Duodenal mucosa (tissue), 2 donors: ENCODE measurements around the gene ASTN2.

Source experiments
- H3K27ac ChIP-seq: one replicate; pipeline ENCODE4 v1.7.0; 2013; ENCODE audit warnings: low read depth, low read length
- H3K27me3 ChIP-seq, 2 donors: one replicate each; pipeline ENCODE4 v1.7.0; 2013; ENCODE audit warnings: low read length in 2 of 2, control low read depth in 1 of 2; ENCODE audit not compliant: insufficient read depth in 2 of 2, control insufficient read depth in 1 of 2
- H3K36me3 ChIP-seq, 2 donors: one replicate each; pipeline ENCODE4 v1.7.0; 2013; ENCODE audit warnings: low read length in 2 of 2, control low read depth in 1 of 2; ENCODE audit not compliant: insufficient read depth in 2 of 2, control insufficient read depth in 1 of 2
- H3K4me1 ChIP-seq, 2 donors: one replicate each; pipeline ENCODE4 v1.7.0; 2013; ENCODE audit warnings: low read length in 2 of 2, control low read depth in 1 of 2; ENCODE audit not compliant: insufficient read depth in 2 of 2, control insufficient read depth in 1 of 2
- H3K4me3 ChIP-seq, 2 donors: one replicate each; pipeline ENCODE4 v1.7.0; 2013; ENCODE audit warnings: low read length in 2 of 2, low read depth in 1 of 2
- H3K9ac ChIP-seq, 2 donors: one replicate each; pipeline ENCODE4 v1.7.0; 2013; ENCODE audit warnings: low read length in 2 of 2, low read depth in 1 of 2
- H3K9me3 ChIP-seq, 2 donors: one replicate each; pipeline ENCODE4 v1.7.0; 2013; ENCODE audit warnings: low read length in 2 of 2, control low read depth in 1 of 2; ENCODE audit not compliant: control insufficient read depth in 1 of 2

The ASTN2 gene

GRCh38 chr9:116608064-116608463 lies 806.8 kb downstream of the ASTN2 start:
- Histone ChIP-seq H3K4me1 (no peaks in the 10 kb centered on the region), H3K27me3 (no peaks in the 10 kb centered on the region), H3K9ac (no peak overlapping the region), H3K4me3 (no peak overlapping the region), H3K9me3 (no peaks in the 10 kb centered on the region), H3K36me3 (no peaks in the 10 kb centered on the region), H3K27ac (no peak overlapping the region)

DNA sequence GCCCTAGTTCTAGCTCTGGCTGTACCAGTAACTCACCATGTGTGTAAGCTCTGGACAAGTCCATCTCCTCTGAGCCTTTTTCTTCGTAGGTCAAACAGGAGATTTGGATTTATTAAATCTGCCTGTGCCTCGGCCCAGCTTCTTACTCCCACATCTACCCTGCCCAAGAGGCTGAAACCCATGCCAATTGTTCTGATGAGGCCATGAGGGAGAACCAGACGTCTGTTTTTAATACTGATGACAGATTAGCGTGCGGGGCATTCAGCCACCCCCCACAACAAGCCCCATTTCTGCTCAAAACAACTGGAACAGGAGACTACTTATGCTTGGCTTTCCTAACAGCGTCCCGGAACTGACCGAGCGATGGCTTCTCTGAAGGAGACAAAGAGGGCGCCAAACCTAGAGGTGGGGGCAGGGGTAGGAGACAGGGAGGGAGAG lies 808.9 kb downstream of the ASTN2 start:
- no peak overlapping the region for H3K9ac ChIP-seq
- no peaks in the 10 kb centered on the region for H3K36me3 ChIP-seq
- no peaks in the 10 kb centered on the region for H3K4me1 ChIP-seq
- H3K4me3 ChIP-seq = no peak overlapping the region
- no peaks in the 10 kb centered on the region for H3K27me3 ChIP-seq
- H3K9me3 ChIP-seq = no peaks in the 10 kb centered on the region
- H3K27ac ChIP-seq = no peak overlapping the region

DNA sequence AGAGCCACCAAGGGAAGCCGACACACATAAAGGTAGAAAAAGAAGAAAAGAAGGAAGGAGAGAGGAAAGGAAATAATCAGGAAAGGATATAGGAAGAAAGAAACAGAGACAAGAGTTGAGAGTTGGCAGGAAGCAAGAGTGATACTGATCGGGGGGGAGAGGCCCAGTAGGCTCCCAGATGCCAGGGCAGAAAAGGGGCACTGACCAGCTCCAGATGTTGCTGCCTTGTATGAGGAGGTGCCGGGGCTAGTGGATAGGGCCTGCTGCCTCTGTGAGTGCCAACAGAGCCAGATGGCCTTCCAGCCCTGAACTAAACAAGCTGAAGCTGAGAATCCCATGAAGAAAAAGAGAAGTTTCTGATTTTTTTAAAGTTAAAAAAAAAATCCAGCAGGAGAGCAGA lies 809.8 kb downstream of the ASTN2 start:
- H3K4me1 ChIP-seq = no peaks in the 10 kb centered on the region

DNA sequence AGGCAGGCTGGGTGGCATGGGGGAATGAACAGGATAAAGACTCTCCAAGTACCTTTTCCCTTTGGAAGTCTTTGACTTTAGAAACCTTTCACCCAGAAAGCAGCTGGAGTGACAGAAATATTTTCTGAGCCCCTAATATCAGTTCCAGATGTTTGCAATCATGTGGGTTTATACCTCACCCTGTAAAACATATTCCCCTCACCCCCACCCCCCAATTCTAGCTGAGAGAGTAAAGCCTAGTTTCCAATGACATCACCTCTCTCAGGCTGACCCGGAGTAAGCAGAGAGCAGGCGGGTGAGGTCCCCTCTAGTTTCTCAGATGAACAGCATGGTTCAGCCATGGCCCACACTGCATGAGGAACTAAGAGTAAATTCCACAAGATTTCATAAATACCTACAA lies 810.6 kb downstream of the ASTN2 start:
- H3K4me1 ChIP-seq = no peaks in the 10 kb centered on the region
- no peaks in the 10 kb centered on the region for H3K27me3 ChIP-seq
- no peak overlapping the region for H3K4me3 ChIP-seq
- no peak overlapping the region for H3K27ac ChIP-seq
- no peaks in the 10 kb centered on the region for H3K9me3 ChIP-seq
- H3K9ac ChIP-seq = no peak overlapping the region
- no peaks in the 10 kb centered on the region for H3K36me3 ChIP-seq

More for the DNA sequence above, 809.8 kb downstream of the ASTN2 start:
- Histone ChIP-seq H3K27ac (no peak overlapping the region), H3K4me3 (no peak overlapping the region), H3K9ac (no peak overlapping the region), H3K27me3 (no peaks in the 10 kb centered on the region), H3K36me3 (no peaks in the 10 kb centered on the region), H3K9me3 (no peaks in the 10 kb centered on the region)

GRCh38 chr9:116599342-116599884 lies 815.4 kb downstream of the ASTN2 start:
- Histone ChIP-seq H3K9me3 (no peaks in the 10 kb centered on the region), H3K36me3 (no peaks in the 10 kb centered on the region), H3K4me1 (no peaks in the 10 kb centered on the region), H3K27me3 (no peaks in the 10 kb centered on the region), H3K9ac (no peak overlapping the region), H3K4me3 (no peak overlapping the region), H3K27ac (no peak overlapping the region)

- no peaks in the 10 kb centered on the region for H3K4me1 ChIP-seq
- no peaks in the 10 kb centered on the region for H3K27me3 ChIP-seq
These were observed 818.2 kb downstream of the ASTN2 start for GRCh38 chr9:116596646-116597045.

DNA sequence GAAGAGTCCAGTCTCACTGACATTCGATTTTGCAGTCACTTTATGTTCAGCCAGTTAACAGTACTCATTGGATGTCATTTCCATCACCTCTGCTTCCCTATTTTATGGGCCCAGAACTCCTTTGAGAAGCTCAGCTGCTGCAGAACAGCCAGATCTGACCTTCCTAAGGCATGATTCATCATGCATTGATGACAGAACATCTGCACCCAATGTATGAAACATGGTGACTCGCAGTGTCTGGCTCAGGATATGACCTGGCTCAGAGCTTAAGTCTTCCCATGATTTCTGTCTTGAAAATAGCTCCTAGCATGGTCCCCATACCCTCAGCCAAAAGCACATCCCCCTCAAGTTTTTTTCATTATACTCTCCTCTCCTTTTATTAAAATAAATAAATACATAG lies 820.3 kb downstream of the ASTN2 start:
- Histone ChIP-seq H3K4me1 (no peaks in the 10 kb centered on the region), H3K9me3 (no peaks in the 10 kb centered on the region), H3K36me3 (no peaks in the 10 kb centered on the region), H3K27me3 (no peaks in the 10 kb centered on the region), H3K27ac (no peak overlapping the region), H3K4me3 (no peak overlapping the region), H3K9ac (no peak overlapping the region)

More at GRCh38 chr9:116596646-116597045, 818.2 kb downstream of the ASTN2 start:
- Histone ChIP-seq H3K36me3 (no peaks in the 10 kb centered on the region), H3K4me3 (no peak overlapping the region), H3K9ac (no peak overlapping the region), H3K9me3 (no peaks in the 10 kb centered on the region), H3K27ac (no peak overlapping the region)

DNA sequence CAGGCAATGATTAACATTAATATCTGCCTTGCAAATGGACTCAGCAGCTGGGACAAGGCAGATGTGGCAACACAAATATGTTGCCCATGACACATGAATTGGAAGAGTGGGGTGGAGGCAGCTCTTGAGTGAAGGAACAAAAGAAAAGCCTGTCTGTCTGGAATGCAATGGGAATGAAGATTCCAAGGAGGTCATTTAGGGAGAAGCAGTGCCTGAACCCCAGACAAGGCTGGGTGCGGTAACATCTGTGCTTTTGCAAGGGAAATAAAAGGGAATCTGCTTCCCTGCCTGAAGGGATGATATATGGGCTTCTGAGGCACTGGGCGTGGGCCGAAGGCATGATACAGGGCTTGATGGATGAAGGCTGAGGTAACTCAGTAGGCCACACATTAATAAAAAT lies 821.9 kb downstream of the ASTN2 start:
- H3K36me3 ChIP-seq = no peaks in the 10 kb centered on the region
- no peak overlapping the region for H3K27ac ChIP-seq
- H3K4me3 ChIP-seq = no peak overlapping the region
- no peak overlapping the region for H3K9ac ChIP-seq
- H3K27me3 ChIP-seq = no peaks in the 10 kb centered on the region
- H3K4me1 ChIP-seq = no peaks in the 10 kb centered on the region
- peaks cover 0 to 4% of the 10 kb centered on the region in 2 donors for H3K9me3 ChIP-seq

DNA sequence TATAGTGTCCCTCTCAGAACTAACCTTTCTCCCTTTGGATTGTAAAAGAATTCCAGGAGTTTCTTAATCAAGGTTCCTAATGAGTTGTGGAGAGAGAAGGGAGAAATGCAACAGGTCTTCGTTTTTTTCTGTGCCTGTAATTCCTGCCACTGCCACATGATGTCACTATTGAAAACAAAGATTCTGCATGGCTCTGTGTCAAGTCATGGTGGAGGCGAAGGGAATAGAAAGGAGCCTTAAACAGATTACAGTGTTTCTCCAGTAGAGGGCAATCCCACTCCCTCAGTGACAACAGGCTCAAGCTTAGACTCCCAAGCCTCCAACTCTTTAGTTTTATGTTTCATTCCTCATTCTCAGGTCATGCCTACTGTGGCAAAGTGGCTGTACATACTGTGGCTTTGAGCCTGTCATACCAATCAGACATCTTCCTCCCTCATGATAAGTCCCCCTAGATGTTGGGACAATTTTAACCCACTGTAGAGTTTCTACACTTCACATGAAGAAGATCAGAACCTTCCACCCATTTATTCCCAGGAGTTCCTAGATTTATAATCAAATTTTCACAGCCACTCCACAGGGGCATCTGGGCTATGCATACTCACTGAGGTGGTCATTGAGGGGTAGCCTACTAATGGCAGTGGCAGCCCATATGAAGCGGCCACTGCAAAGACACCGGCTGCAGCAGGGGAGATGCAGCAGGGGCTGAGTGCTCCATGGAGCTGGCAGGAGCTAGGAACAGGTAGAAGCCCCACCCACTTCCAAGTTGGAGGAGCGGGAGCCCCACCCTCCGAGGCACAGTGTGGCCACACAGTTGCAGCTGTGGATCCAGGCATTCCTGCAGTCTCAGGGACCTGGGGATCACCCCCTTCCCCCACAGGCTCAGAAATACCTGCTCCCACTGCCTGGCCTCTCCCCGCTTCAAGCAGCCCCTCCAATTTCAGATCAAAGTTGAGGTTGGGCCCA lies 825.2 kb downstream of the ASTN2 start:
- Histone ChIP-seq H3K36me3 (no peaks in the 10 kb centered on the region), H3K9me3 (peaks cover 0 to 4% of the 10 kb centered on the region in 2 donors), H3K4me3 (no peak overlapping the region), H3K27me3 (no peaks in the 10 kb centered on the region), H3K27ac (no peak overlapping the region), H3K9ac (no peak overlapping the region), H3K4me1 (no peaks in the 10 kb centered on the region)

DNA sequence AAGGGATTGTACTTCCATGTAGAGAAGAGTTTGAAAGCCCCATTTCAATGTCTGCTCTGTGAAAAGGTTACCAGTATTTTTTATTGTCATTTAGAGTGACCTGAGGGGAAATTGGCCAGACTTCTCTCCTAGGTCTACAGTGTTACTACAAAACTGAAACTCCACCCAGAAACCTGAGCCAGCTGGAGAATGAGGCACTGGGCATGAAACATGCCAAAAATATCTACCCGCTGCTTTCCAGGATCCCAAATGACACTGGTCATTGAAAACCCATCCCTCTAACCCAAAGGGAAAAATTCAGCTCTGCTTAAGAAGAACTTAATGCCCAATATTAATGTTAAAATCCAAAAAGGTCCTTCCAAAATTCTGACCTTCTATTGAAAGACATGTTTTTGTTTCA lies 826.9 kb downstream of the ASTN2 start:
- H3K9ac ChIP-seq = no peak overlapping the region
- H3K27me3 ChIP-seq = no peaks in the 10 kb centered on the region
- H3K27ac ChIP-seq = no peak overlapping the region
- no peak overlapping the region for H3K4me3 ChIP-seq
- no peaks in the 10 kb centered on the region for H3K36me3 ChIP-seq
- peaks cover 0 to 4% of the 10 kb centered on the region in 2 donors for H3K9me3 ChIP-seq
- peaks cover 0 to 1% of the 10 kb centered on the region in 2 donors for H3K4me1 ChIP-seq
